GM13977 (cell line): Measurements from ENCODE around the gene ALK.
"Not testable (repeated sequence)": the region's sequence is repeated elsewhere in the genome, so short reads cannot be mapped to it uniquely, and the experiment has no call there.

ENCODE experiments used
- DNase-seq: peaks from one replicate; pipeline ENCODE4 v3.0.0; 2012; ENCODE audit warnings: low spot score
- in situ Hi-C: fragments of 300-500 bp; cut with MboI; formaldehyde crosslinking; loops from one replicate; pipeline ENCODE4 v1.12.0; 2022; ENCODE audit warnings: low sequenced_read_pairs, low pct_unique_long_range_greater_than_20kb, mixed read lengths, inconsistent platforms; ENCODE audit not compliant: unreplicated experiment
- TF ChIP-seq, protein P1 (sequence below): IDR thresholded peaks from 2 replicates; pipeline ENCODE4 v1.5.1; 2012; ENCODE audit warnings: mild to moderate bottlenecking, control low read depth; ENCODE audit not compliant: insufficient read depth; ENCODE audit errors: extremely low read depth, missing control alignments

ALK gene

DNA sequence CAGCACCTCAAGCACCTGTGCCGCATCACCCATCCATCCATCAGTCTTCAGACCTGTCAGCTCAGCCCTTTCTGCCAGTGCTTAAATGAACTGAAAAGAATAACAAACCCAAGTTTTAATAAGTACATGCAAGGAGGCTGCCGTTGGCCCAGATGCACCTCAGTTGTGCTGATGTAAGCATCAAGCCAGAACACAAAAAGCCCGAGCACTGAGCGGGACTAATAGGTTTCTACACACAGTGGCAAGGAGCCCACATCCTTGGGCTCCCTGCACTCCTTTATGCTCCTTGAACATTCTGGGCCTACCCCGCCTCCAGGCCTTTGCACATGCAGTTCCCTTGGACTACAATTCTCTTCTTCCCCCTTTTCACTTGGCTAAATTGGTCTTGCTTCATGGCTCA, 165.6 kb downstream of the ALK start:
- in situ Hi-C loops: no loop called here
- TF ChIP-seq, protein P1, sequence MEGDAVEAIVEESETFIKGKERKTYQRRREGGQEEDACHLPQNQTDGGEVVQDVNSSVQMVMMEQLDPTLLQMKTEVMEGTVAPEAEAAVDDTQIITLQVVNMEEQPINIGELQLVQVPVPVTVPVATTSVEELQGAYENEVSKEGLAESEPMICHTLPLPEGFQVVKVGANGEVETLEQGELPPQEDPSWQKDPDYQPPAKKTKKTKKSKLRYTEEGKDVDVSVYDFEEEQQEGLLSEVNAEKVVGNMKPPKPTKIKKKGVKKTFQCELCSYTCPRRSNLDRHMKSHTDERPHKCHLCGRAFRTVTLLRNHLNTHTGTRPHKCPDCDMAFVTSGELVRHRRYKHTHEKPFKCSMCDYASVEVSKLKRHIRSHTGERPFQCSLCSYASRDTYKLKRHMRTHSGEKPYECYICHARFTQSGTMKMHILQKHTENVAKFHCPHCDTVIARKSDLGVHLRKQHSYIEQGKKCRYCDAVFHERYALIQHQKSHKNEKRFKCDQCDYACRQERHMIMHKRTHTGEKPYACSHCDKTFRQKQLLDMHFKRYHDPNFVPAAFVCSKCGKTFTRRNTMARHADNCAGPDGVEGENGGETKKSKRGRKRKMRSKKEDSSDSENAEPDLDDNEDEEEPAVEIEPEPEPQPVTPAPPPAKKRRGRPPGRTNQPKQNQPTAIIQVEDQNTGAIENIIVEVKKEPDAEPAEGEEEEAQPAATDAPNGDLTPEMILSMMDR: no peak
- DNase-seq: no peak

DNA sequence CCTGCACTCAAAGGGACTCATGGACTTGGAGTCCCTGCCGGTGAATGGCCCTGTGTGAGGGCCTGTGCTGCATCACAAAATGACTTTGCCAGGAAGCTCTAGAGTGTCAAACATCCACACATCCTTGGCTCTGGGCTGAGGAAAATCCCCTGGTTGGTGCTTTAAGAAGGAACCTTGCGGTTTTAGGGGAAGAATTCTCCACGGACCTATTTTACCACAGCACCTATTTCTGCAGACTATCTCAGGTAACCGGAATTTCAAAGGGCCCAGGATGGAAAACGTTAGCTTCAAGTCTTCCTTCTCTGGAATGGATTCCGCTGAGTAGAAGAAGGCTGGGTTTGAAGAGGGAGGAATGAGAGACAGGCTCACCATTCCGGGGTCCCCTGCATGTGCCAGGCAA, 166.2 kb downstream of the ALK start:
- in situ Hi-C loops: no loop called here
- DNase-seq: no peak
- TF ChIP-seq, protein P1: no peak

DNA sequence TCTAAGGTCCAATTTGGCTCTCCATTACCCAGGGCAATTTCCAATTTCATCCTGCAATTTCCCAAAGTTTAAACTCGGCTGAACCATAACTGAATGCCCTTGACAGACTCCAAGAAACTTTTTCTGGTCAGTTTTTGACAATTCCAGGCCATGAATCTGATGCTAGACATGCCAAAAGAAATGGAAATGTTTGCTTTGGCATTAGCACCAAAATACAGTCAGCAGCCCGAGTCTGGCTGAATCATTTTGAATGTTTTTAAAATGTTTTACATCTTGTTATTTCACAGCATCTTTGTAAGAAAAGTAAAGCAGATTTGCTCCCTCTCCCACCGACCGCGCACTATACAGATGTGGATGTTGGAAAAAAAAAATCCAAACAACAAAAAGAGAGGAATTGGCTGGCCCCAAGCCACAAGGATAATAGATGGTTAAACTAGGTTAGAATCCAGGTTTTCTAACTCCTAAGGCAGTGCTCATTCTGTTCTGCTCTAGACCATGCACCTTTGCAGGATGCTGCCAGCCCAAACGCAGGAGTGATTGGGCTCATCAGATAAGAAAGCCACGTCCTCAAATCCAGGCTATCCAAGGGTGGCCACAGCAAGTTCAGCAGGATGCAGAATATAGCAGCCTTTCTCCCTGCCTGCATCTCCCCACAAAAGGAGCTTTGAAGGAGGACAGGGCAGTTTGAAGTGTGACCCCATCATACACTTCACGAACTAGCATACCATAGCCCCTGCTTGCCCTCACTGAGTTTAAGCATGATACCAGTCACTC, 167.5 kb downstream of the ALK start:
- in situ Hi-C loops: no loop called here
- TF ChIP-seq, protein P1: no peak
- DNase-seq: no peak

DNA sequence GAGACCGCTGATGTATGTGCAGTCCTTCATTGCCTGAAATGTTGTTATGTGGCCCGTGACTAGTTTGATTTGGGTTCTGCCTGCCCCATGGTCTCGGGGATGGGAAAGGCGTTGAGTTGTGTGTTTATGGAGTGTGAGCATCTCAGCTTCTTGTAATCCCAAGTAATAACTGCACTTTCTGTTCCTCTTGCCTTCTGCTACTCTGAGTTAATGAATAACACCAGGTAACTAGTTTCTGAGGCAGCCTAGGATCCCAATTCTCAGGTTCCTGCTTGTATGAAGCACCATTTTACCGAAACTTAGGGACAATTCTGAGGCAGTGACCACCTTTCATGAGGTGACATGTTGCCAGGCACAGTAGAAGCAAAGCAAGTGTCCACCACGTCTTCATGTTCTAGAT, 170.0 kb downstream of the ALK start:
- DNase-seq: peak; percentile 18
- TF ChIP-seq, protein P1: no peak
- in situ Hi-C loops: no loop called here

DNA sequence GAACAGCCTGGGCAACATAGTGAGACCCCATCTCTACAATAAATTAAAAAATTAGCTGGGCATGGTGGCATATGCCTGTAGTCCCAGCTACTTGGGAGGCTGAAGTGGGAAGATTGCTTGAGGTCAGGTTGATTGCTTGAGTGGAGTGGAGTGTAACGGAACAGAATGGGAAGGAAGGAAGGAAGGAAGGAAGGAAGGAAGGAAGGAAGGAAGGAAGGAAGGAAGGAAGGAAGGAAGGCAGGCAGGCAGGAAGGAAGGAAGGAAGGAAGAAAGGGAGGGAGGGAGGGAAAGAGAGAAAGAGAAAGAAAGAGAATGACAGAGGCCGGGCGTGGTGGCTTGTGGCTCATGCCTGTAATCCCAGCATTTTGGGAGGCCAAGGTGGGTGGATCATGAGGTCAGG, 170.9 kb downstream of the ALK start:
- in situ Hi-C loops, DNase-seq: not testable (repeated sequence)

DNA sequence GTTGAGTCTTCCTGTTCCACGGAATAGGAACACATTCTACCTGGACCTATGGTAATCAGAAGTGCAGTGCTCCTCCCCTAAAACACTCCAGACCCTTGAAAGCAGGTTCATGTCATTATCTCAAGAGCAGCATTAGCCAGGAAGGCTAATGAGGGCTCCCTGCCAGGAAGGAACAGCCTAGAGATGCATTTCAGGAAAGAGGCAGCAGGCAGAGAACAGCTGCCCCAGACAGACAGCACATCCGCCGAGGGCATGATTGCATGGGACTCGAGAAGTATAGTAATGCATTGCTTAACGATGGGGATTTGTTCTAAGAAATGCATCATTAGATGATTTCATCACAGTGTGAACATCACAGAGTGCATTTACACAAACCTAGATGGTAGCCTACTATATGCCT, 171.5 kb downstream of the ALK start:
- no peak for DNase-seq
- TF ChIP-seq, protein P1: no peak
- in situ Hi-C loops: no loop called here

DNA sequence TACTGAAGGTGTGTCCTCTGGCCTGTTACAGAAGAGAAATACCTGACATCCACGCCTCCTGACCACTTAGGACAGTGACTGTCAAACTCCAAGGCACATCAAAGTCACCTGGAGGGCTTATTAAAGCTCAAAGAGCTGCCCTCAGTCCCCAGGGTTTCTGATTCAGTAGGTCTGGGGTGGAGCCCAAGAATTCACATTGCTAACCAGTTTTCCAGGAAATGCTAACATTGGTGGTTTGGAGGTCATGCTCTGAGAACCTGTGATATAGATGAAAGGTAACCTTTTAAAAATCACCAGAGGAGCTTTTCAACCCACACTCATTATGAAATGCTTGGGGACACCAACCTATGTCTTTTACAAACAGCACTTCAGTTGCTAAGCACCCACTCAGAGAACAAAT, 172.3 kb downstream of the ALK start:
- no peak for DNase-seq
- in situ Hi-C loops: no loop called here
- TF ChIP-seq, protein P1: no peak
